Stimulated activated CD4-positive, alpha-beta T cell treated with anti-CD3 and anti-CD28 coated beads, TNF-alpha, amount 100 ng/mL, for 24 hours (primary cell): ENCODE measurements around the gene FZD1.

Source experiments
- DNase-seq, 3 experiments: peaks; one replicate each; pipeline ENCODE4 v3.0.0-alpha.2; 2020; ENCODE audit warnings: low read depth in 3 of 3

FZD1 gene

DNA sequence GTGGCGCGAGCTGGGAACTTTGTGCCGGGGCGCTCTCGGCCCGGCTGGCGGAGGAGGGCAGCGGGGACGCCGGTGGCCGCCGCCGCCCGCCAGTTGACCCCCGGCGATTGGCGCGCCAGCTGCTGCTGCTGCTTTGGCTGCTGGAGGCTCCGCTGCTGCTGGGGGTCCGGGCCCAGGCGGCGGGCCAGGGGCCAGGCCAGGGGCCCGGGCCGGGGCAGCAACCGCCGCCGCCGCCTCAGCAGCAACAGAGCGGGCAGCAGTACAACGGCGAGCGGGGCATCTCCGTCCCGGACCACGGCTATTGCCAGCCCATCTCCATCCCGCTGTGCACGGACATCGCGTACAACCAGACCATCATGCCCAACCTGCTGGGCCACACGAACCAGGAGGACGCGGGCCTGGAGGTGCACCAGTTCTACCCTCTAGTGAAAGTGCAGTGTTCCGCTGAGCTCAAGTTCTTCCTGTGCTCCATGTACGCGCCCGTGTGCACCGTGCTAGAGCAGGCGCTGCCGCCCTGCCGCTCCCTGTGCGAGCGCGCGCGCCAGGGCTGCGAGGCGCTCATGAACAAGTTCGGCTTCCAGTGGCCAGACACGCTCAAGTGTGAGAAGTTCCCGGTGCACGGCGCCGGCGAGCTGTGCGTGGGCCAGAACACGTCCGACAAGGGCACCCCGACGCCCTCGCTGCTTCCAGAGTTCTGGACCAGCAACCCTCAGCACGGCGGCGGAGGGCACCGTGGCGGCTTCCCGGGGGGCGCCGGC lies 870 bp downstream of the FZD1 start:
- no peak for DNase-seq

DNA sequence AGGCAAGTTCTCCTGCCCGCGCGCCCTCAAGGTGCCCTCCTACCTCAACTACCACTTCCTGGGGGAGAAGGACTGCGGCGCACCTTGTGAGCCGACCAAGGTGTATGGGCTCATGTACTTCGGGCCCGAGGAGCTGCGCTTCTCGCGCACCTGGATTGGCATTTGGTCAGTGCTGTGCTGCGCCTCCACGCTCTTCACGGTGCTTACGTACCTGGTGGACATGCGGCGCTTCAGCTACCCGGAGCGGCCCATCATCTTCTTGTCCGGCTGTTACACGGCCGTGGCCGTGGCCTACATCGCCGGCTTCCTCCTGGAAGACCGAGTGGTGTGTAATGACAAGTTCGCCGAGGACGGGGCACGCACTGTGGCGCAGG lies 1.4 kb downstream of the FZD1 start:
- no peak for DNase-seq

DNA sequence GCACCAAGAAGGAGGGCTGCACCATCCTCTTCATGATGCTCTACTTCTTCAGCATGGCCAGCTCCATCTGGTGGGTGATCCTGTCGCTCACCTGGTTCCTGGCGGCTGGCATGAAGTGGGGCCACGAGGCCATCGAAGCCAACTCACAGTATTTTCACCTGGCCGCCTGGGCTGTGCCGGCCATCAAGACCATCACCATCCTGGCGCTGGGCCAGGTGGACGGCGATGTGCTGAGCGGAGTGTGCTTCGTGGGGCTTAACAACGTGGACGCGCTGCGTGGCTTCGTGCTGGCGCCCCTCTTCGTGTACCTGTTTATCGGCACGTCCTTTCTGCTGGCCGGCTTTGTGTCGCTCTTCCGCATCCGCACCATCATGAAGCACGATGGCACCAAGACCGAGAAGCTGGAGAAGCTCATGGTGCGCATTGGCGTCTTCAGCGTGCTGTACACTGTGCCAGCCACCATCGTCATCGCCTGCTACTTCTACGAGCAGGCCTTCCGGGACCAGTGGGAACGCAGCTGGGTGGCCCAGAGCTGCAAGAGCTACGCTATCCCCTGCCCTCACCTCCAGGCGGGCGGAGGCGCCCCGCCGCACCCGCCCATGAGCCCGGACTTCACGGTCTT lies 1.9 kb downstream of the FZD1 start:
- no peak for DNase-seq

DNA sequence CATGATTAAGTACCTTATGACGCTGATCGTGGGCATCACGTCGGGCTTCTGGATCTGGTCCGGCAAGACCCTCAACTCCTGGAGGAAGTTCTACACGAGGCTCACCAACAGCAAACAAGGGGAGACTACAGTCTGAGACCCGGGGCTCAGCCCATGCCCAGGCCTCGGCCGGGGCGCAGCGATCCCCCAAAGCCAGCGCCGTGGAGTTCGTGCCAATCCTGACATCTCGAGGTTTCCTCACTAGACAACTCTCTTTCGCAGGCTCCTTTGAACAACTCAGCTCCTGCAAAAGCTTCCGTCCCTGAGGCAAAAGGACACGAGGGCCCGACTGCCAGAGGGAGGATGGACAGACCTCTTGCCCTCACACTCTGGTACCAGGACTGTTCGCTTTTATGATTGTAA lies 2.5 kb downstream of the FZD1 start:
- DNase-seq, result no peak

DNA sequence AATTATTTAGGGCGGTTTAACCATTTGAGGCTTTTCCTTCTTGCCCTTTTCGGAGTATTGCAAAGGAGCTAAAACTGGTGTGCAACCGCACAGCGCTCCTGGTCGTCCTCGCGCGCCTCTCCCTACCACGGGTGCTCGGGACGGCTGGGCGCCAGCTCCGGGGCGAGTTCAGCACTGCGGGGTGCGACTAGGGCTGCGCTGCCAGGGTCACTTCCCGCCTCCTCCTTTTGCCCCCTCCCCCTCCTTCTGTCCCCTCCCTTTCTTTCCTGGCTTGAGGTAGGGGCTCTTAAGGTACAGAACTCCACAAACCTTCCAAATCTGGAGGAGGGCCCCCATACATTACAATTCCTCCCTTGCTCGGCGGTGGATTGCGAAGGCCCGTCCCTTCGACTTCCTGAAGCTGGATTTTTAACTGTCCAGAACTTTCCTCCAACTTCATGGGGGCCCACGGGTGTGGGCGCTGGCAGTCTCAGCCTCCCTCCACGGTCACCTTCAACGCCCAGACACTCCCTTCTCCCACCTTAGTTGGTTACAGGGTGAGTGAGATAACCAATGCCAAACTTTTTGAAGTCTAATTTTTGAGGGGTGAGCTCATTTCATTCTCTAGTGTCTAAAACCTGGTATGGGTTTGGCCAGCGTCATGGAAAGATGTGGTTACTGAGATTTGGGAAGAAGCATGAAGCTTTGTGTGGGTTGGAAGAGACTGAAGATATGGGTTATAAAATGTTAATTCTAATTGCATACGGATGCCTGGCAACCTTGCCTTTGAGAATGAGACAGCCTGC lies 3.1 kb downstream of the FZD1 start:
- no peak for DNase-seq

DNA sequence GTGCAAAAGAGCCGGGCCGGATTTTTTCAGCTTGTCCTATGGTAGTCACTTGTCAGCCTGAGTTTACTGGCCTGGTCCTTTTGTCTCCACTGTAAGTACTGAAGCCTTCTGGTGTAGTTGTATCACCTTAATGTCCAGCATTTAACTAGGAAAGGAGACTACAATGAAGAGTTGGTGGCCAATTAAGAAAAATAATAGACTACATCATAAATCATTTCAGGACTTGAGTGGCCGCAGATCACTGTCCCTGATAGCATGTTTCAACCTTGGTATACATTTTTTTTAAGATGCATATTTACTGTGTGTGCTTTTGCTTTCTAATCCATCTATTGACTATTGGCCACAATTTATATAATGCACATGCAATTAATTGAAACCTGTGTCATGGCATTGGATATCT lies 6.1 kb downstream of the FZD1 start:
- no peak for DNase-seq

DNA sequence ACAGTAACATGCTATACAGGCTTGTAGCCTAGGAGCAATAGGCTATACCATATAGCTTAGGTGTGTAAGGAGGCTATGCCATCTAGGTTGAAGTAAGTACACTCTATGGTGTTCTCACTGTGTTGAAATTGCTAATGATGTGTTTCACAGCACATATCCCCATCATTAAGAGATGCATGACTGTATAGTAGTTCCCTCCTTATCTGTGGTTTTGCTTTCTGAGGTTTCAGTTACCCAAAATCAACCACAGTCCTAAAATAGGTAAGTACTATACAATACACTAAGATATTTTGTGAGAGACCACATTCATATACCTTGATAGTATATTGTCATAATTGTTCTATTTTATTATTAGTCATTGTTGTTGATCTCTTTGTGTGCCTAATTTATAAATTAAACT lies 12.7 kb downstream of the FZD1 start:
- DNase-seq, result no peak

DNA sequence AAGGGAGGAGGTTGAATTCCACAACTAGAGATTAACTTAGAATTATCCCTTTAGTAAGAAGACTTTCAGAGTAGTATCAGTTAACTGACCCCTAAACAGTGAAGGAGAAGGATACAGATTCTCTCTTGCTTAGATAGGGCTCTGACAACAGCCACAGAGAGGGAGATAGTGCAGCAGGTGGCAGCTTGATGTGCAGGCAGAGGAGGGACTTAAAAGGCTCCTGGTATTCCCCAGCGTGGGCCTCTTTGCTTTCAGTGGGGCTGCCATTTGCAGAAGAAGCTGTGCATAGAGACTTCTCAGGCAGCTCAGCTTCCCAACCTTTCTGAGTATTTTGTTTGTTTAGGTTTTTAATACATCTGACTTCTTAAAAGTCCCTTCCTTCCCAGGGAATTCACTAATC lies 16.0 kb downstream of the FZD1 start:
- DNase-seq, result no peak

DNA sequence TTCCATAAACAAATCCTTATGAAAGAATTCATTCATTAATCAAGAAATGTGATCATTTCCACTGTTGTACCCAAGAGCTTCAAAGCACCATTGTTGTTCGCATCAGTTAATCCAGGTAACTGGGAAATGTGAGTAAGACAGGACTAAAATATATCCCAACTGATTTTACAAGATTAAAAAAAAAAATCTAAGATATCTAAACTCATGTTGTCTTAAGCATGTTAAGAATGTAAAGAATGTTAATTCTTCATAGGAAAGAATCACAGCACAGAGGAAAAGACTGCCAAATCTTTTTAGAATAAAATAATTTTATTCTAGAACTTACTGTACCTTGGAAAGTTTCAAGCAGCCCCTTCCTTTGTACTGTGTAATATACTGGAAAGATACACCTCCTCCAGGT lies 16.4 kb downstream of the FZD1 start:
- no peak for DNase-seq

DNA sequence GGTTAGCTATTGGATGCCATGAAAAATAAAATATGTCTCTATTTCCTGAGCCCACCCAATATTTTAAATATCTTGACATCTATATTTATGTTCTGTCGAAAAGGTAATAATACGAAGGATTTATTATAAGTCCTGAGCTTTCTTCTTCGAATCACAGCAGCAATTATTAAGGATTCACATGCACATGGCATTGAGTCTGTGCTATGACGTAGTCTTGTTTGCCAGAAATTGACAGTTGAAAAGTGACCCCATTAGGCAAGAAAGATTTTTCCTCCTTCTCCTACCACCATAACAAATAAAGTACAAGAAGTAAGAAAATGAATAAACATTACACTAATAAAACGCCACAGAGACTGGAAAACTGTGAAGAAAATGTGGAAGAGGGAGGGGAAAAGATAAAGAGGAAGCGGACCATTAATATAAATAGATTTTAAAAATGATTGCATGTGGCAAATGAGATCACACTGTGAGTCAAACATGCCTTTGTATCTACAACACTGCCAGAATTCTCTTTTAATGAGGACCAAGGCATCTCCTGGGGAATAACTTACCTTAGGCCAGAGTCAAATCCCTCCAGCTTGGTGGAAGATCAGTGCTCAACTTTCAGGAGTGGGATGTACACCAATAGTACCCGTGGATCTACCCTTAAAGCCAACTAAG lies 21.6 kb downstream of the FZD1 start:
- no peak for DNase-seq

DNA sequence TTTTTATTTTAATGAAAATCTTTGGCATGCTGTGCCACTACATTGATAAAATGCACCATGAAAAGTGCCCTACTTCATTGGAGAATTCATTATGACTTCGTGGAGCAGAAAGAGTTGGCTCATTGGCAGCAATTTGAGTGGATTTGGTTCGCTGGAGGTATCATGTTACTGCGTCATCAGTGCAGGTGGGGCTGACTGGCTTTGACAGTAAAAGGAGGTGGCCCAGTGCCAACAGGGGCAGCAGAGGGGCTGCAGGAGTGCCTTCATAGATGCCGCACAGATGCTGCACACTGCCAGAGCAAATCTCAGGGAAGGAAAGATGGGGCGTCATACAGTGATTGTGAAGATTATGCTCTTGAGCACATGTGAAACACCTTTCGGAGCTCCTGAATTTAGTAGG lies 22.2 kb downstream of the FZD1 start:
- no peak for DNase-seq

DNA sequence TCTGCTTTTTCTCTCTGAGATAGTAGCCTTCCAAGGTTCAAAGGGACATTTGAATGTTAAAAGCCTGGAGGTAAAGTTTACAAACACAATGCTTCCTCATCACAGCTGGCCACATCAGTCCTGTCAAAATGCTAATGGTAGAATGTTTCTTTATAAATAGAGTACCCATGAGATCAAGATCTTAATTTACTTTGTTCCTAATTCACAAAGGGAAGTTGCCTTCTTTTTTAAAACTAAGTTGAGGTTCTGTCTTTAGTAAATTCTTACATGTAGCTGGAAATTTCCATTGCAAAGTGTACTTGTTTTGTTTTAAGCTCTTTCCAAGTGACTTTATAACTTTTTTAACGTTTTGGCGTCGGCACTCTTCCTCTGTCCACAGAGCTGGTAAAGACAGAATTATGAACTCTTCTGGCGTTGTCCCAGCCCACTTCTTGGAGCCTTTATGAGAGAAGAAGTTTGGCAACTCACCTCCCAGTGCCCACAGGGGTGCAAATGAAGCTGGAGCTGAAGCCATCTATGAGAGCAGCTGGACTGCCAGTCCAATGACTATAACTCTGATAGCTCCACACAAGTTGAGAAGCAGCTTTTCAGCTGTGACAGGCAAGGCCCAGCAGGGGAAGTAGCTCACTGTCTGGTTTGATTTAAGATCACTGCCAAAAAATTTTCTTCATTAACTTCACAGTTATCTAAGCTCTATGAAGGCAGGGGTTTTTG lies 23.3 kb downstream of the FZD1 start:
- no peak for DNase-seq

DNA sequence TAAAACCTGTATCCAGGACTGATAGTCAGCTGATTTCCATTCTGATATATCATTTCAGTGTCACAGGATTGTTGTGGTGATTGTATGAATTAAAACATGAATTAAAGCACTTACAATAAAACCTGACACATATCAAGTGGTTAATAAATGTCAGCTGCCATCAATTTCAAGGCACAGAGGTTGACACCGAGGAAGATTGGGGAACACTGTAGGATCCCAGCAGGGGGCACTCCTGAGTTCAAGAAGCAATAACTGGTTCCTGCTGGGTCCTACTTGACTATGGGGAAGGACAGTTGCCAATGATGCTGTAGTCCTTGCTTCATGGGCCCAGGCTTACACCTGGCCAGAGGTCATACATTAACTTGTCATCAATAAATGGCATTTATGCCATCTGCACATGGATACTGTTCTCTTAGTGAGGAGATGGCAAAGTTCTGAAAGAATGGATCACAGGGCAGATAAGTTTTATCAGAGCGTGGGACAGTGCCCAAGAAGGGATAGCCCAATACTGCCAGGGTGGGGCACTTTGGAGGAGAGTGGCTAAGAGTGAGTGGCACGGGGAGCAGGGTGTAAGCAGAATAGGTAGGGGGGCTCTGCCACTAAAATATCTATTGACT lies 24.1 kb downstream of the FZD1 start:
- DNase-seq, result no peak

DNA sequence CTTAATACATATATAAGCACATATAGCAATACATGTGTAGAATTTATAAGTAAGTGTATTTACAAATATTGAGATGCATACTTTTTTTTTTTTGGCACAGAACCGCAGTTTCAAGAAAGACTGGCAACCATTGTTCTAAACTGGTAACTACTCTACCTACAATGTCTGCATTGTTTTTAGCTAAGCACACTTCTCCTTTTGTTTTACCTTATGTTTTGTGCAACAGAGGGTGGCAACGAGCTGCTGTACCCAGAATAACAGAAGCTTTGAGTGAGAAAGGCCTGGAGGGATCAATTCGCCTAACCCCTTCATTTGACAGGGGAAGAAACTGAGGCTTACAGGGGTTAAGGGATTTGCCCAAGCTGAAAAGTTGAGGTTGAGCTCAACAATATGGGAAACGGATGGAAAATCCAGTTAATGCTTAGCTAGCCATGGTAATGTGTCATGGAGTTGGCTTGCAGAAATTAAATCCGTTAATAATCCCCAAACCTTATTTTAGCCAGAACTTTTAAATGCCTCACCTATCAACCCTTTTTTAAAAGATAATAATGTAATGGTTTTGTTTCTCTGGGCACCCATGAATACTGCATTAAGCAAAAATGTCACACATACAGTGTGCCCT lies 25.5 kb downstream of the FZD1 start:
- DNase-seq, result no peak

DNA sequence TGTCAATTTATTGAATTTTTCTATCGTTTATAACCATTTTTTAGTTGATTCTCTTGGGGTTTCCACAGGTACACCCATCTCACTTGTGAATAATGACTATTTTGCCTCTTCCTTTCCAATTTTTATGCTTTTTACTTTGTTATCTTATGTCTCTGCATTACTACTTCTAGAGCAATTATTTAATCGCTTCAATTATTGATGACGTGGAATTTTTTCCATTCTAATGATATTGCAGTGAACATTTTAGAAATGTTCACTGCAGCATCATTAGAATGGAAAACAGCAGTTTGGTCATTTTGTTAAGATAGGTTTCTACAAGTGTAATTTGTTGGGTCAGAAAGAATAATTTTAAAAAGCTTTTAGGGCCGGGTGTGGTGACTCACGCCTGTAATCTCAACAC lies 27.1 kb downstream of the FZD1 start:
- DNase-seq, result no peak

DNA sequence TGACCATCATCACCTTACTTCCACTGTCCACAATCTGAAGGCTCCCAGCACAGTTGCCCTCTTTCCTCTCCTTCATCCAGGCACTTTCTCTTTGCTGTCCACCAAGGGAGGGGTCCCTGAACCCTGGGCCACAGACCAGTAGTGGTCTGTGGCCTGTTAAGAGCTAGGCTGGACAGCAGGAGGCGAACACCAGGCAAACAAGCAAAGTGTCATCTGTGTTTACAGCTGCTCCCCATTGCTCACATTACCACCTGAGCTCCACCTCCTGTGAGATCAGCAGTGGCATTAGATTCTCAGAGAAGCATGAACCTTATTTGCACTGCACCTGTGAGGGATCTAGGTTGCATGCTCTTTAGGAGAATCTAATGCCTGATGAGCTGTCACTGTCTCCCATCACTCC lies 27.7 kb downstream of the FZD1 start:
- DNase-seq, result no peak

DNA sequence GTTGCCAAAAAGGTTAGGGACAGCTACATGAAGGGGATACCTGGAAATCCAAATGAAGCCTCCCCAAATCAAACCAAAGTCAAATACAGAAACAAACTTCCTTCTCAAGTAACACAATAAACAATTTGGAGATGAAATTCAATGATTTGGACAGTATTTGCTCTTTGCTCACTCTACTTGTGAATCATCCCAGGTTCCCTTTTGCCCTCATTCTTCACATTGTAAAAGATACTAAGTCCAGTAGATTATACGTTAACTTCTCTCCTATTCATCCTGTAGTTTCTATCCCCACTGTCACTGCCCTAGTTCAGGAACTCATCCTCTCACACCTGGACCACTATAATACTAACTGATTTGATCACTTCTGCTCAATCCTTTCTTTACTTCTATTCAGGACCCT lies 28.3 kb downstream of the FZD1 start:
- DNase-seq, result no peak

DNA sequence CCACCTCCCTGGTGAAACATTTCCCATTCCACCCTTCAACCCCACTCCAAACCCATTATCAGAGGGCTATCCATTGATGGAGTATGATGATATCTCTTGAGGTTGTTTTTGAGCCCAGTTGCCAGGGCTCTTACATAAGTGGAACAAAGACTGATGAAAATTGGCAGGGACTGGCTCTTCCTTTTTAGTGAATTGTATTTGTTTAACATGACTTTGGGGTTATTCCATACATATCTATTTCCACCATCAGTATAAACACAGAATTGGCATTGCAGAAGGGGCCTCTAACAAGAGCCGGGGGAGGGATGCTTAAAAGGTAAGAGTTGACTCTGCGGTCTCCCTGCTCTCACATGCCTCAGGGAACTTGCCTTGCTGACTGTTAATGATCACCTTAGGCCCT lies 28.9 kb downstream of the FZD1 start:
- no peak for DNase-seq

DNA sequence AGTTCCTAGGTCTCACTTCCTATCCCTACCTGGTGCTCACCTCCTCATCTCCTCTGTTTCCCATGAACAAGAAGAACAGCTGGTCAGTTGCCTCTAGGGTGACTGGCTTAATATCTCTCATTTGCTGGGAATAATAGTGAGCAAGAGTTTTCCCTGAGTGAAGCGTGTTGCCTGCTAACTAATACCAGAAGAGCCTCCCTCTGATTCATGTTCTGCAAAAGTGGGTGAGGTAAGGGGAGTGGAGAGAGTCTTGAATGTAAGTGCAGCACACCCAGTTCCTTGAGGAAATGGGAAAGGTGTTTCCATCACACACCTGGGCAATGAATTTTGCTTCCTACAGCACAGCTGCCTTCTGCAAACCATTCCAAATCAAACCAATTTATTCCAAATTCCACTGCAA lies 29.6 kb downstream of the FZD1 start:
- no peak for DNase-seq

DNA sequence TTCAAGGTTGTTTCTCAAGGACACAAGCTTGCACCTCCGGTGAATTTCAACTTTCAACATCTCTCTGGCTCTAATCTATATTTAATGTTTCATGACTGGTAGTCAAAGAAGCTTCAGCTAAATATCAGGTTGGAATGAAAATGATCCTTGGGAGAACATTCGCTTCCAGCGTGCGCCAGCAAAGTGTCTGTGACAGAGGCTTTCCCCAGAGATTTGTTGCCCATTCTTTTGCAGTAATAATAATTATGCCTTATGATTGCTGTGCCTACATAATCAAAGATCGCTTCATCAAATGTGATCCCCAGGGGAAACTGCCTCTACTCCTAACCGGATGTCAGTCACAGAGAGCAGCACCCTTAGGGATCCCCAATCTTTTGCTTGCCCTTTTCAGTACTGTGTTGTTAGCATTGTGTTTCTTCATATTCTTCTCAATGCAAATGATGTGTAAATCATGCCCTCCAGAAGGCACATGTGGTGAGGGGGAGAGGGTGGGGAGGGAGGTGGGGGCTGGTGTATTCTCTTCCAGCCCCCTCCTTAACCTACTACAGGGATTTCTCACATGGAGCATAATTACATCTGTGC lies 30.5 kb downstream of the FZD1 start:
- DNase-seq, result no peak

DNA sequence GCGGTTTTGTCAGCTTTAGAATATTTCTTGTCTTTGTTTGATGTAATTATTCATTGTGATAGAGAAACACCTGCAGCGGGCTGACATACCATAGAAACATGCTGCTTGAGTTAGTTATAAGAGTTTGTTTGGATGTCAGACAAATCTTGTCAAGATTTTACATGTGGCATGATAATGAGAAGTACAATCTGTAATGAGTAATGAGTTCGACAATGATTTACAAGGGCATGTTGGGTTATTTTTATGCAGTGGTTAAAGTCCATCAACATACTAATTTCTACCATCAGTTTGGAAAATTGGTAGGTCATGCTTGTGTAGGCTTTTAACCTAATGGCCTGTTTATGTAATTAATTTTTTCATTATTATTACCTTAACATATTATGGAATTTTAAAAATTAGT lies 31.3 kb downstream of the FZD1 start:
- no peak for DNase-seq
